HK-2 (cell line): ENCODE measurements around the gene MYLK.
A peak's percentile ranks its signal among the peaks of the same experiment; 100 is the strongest.

ENCODE experiments used
- DNase-seq: peaks from one replicate; pipeline ENCODE4 v3.0.0-alpha.2; 2018; ENCODE audit not compliant: unreplicated experiment

MYLK gene

DNA sequence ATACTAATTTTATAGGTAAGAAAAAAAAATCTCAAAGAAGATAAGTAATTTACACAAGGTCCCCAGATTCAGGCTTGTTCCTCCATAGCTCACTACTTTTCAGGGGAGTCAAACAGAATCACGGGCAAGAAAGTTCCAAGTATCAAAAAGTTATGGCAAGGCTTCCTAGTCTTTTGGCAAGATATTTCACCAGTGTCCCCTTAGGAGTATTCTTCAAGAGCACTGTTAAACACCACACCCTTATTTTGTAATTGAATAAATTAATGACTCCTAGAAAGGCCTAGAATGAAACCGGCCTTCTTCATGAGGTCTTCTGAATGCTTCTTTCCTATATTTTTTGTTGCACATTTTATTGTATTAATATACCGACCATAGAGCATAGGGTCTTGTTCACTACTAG is 109.7 kb downstream of the MYLK start:
- no peak for DNase-seq

DNA sequence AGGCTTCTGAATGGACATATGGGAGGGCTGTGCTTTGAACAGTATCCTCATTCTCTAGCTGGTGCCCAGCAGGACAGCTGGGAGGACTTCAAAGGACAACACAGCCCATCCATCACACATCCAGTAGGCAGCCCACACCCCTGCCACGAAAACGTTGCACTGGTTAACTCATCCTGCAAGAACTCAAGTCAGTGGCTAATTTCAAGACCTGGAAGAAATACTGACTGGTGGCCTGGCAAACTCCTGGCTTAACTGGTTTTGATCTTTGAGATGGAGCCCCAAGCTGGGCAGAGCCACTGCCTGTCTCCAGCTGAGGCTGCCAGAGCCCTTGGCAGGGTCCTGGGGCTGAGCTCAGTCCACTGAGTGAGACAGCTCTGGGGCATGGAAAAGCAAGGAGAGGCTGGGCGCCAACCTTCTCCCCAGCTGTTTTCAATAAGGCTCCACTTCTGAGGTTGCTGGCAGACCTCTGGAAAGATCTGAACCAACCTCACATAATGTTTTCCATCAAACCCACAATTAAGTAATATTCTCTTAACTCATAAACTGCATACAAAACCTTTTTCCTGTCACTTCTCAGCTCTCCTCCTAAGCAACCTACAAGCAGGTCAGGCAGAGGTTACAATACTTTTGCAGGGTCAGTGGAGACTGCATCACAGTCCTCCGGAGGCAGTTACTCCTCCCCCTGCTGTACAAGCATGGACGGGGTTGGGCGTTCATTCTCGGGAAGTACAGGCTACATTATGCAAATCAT is 110.3 kb downstream of the MYLK start:
- no peak for DNase-seq

DNA sequence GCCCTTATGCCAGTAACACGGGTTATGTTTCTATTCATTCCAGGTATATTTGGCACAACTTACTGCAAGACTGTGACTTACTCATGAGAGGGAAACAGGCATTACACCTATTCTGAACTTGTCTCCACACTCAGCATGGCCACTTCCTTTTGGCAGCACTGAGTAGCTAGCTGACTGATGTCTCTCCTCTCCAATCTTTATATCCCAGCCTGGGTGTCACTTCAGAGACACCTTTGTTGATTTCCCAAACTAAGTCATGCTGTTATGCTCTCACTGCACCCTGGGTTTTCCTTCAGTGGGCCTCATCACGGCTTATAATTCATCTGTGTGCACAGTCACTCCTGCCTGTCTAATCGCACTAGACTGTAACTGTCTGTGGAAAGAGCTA is 114.8 kb downstream of the MYLK start:
- DNase-seq = no peak

DNA sequence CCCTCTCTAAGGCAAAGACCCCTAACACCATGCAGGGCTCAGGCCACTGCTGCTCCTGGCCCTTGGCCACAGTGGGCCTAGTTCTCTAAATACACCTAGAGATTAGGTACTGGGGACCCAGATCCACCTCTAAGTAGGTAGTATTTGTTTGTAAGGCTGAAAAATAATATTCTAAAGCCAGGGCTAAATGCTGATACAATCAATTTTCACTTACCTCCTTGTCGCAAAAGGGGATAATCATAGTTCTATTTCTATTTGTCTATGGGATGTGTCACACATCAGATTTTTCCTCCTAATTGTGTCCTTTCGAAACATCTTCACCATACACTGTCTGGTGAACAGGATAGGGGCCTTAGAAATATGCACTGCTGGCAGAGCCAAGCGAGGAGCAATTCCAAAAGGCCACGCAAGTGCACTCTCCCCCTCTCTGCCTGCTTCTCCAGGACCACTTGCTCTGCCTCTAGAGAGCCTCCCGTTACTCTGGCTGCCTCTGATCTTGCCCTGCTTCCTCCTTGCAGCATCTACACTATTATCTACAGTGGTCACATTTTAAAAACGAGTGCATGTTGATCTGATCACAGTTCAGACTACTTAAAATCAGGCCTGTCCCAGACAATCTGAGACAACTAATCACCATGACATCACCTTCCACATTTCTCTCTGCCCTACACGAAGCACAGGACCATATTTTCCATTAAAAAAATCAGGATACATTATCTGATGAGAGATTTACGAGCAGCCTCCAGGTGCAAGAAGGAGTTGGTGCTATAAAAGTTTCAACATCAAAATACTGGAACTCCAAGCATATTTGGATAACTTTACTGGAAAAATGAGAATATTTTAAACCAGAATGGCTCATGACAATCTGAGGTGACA is 115.4 kb downstream of the MYLK start:
- no peak for DNase-seq

DNA sequence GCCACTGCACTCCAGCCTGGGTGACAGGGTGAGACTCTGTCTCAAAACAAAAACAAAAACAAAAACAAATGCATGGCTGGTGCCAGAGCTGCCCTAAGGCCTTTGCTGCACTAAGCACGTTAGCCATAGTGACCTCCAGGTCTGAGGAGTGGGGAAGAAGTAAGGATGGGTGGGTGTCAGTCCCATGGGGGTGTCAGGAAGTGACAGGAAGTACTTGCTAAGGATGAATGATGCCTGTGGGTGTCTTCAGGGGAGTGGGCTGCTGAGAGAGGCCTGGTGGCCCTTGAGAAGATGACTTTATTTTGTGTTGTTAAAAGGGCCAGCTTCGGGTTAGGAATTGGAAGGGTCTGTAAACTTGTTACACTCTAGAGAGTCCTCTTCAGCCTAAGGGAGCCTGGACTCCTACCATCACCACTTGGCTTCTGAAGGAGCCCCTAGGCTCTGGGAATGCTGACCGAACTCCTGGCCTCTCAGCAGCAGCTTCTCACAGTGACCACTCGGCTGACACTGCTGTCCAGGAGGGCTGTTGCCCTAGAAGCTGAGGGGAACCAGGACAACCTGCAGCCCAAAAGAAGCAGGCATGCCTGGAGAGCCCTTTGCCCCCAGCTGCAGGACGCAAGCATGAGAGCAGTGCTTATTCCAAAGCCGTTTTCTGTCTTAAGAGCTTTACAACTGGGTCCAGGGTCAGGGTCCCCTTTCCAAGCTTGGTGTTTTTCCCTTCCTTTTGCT is 116.4 kb downstream of the MYLK start:
- DNase-seq = no peak

DNA sequence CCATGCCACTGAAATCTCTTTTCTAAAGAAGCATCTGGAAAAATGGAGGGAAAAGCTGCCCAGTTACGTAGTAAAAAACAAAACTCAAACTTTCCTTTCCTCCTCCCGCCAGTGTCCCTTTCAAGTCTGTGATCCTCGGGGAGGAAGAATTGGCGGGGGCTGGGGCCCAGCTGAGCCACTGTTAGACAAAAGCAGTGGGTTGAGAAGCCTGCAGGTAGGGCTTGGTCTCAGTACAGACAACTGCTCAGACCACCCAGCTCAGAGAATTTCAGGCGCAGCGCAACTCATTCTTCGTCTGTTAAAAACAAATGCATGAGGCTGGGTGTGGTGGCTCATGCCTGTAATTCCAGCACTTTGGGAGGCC is 117.1 kb downstream of the MYLK start:
- DNase-seq = no peak

DNA sequence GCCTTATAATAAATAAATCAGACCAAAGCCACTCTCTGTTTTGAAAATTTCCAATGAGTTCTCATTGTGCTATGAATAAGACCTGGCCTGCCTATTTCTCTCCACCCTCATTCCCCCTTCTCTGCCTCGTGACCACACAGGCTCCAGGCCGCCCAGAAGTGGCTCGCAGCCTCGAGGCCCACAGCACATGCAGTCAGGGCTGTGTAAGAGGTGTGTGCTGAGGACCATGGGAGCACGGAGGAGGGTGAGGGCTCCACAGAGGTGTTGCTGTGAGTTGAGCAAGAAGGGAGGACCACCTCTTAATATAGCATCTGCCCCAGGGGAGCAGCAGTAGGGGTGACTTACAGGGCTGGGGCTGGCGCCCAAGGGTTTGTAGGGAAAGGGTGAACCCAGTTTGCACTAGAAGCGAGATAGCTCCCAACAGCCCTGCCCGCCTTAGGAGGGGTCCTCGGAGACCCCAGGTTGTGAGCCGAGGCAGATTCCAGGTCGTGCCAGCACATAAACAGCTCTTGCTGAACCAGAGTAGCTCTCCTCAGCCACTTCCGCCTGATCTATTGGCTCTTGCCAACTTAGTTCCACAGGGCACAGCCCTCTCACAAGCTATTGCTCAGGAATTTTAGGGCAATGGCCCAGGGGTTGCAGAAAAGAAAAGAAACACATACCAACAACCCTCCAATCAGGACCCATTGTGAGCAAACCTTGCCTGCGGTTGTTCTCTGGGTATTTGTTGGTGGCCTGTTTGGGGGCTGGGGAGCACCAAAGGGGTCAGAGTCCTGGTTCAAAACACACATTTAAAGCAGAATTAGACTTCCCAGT is 117.7 kb downstream of the MYLK start:
- DNase-seq = no peak

DNA sequence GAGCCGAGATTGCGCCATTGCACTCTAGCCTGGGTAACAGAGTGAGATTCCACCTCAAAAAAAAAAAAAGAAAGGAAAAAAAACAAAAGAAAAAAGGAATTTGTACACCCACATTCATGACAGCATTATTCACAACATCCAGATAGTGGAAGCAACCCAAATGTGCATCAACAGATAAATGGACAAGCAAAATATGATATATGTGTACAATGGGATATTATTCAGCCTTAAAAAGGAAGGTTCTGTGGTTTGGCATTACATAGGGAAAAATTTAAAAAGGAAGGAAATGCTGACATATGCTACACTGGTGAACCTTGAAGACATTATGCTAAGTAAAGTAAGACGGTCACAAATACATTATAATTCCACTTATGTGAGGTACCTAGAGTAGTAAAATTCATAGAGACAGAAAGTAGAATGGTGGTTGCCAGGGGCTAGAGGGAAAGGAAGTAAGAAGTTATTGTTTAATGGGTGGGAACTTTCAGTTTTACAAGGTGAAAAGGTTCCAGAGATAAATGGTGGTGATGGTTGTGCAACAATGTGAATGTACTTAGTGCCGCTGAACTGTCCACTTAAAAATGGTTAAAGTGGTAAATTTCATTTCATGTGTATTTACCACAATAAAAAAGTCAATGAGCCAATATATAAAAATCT is 118.5 kb downstream of the MYLK start:
- no peak for DNase-seq

DNA sequence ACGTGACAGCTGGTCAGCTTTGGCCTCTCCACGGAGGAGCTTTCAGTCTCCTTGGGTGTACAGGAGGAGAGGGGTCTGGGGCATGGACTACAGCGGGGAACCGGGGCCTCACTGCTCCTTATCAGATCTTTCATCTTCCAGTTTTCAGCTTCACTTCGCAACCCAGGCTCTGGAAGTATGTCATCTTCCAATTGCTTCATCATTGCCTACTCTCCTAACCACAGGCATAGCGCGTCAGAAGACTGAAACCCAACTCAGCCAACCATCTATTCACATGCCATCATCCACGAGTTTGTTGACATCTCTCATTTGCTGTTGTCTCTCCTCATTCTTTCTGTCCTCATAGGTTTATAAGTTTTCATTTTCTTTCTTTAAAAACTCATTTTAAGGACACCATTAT is 119.5 kb downstream of the MYLK start:
- DNase-seq = no peak

DNA sequence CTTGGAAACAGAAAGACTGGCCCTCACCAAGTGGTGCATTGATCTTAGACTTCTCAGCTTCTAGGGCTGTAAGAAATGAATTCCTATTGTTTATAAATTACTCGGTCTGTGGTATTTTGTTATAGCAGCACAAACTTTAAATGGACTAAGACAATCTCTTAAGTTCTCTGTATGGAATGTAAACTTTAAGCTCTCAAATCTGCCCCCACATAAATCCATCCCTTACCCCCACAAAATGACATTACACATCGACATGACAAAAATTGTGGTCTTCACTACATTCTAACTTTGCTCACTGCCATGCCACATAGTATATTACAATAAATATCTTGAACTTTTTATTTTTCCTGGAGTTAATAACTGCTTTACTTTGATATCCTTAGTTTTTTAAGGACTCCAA is 121.3 kb downstream of the MYLK start:
- DNase-seq = no peak

DNA sequence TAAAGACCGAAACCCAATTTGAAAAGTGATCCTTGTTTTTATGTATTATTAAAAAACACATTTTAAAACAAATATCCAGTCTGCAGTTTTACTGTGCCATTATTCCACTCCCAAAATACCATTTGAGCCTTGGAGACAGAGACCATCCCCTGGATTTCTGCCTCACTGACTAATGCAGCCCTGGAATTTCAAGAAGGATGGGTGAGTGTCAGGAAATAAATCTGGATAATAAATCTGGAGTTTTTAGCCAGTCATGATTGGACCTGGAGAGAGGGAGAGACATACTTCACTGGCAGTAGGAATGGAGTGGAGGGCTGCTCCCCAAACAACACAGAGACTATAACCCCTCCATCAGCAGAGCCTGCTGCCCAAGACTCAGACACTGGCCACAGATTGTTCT is 123.3 kb downstream of the MYLK start:
- DNase-seq = no peak

DNA sequence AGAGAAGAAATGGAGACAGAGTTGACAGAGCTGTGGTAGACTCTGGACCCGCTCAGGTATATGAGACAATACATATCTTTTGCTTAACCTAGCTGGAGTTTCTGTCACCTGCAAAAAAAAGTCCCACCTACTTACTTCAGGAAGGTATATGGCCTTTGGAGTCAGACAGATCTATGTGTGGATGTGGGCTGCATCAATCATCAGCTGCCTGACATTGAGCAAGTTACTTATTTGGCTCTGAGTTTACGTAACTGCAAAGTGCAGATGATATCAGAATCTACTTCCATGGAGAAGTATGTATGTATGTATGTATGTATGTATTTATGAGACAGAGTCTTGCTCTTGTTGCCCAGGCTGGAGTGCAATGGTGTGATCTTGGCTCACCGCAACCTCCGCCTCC is 124.3 kb downstream of the MYLK start:
- DNase-seq = no peak

DNA sequence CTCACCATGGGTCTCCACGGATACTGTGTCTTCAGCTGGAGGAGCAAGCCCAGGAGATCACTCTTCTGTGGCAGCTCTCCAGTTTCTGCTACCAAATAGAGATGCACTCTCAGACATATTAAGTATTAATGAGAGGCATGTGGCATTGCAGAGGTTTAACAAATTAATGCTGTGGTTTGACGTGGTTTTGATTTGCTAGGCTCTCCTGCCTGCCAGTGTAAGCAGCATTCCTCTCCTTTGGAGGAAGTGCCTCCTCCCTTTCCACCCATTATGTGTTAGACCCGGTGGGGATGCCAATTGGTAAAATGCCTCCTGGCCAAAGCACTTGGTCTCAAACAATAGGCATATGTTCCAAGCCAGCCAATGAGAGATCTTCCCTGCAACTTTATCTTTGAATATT is 124.8 kb downstream of the MYLK start:
- no peak for DNase-seq

DNA sequence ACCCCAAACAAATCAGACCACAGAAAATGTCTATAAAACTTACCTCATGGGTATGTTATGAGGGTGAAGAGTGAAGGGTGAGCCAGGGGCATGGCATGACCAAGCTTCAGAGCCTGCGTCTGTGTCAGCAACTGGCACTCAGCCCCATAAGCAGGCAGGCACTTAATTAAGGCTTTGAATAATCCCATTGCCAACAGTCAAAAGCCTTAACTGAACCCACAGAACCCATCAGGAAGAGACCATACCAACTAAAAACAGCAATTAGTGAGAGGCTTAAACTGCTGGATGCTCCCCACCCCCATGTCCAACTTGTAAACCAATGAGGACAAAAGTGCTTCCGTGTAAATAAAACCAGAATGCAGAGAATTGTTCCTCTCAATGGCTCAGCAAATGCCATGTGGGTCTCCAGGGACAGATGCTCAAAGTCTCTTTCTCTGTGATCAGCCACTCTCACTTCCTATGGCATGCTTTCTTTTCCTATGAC is 126.0 kb downstream of the MYLK start:
- DNase-seq = peak; percentile 59

DNA sequence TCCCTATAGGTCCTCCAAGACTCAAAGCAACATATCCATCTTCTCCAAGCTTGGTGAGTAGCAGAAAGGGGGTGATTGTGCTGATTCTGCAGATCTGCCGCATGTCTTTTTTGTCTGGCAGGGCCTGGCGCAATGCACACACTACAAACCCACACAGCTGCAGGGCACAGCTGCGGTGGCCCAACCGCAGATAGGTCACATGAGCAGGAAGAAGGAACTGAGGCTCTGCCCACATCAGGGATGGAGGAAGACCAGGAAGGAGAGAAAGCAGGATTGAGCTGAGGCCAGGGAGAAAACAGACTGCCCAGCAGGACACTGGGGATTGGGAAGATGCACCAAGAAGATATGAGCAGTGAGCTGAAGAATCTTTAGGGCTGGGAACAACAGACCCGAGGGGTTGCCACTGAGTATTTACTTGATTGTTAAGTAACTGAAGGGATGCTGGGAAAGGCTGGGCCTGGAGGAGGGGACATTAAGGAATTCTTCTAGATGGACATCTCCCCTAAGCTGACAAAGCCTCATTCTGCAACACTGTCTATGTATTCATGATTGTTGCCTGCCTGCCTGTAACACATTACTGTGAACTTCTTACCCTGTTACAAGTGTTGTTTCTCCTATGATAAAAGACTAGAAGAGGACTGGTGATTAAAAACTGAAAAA is 126.7 kb downstream of the MYLK start:
- peak; percentile 48 for DNase-seq

DNA sequence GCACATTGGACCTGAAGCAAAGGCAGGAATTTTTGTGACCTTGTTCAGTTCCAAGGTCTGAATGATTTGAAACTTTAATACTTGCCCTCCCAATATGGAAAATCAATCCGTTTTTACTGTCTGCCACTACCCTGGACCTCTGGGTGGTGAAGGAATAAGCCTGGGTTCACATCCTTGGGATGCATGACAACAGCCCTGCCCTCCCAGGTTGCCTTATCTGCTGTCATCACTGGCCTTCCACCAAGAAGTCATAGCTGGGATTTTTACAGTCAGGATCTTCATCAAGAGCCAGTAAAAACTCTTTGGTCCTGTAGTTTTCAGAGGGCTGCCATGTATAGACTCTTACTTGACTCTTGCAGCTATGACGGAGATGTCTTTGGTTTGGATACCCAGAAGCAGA is 128.6 kb downstream of the MYLK start:
- DNase-seq = no peak

DNA sequence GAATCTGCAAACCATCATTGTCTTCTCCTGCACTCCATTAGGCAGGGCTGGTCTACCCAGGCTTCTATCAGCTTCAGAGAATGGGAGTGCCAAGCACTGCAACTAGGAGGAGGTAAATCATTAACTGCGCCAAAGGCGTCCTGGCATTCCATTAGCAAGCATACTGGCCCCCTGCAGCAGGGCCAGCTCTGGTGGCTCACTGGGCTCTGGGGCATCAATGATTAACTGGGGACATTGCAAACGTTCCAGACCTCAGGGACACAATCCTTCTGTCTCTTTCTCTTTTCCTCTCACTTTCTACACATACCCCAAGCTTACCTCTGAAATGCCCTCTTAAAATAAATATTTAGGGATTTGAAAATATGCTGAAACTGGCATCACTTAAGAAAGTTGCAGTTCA is 129.0 kb downstream of the MYLK start:
- peak; percentile 91 for DNase-seq

DNA sequence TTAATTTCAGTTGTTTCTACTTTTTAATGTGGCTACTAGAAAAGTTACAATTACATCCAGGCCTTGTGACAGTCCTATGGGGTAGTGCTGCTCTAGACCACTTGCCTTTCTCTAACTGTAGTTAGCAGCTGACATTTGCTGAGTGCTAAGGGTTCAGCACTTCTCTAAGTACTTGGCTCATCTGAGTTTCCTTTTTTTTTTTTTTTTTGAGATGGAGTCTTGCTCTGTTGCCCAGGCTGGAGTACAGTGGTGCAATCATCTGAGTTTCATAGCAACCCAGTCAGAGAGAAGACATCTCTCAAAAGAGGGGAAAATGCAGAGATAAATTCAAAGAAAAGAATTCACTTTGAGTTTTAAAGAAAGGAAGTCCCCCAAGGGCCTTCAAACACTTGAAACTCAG is 130.8 kb downstream of the MYLK start:
- no peak for DNase-seq

DNA sequence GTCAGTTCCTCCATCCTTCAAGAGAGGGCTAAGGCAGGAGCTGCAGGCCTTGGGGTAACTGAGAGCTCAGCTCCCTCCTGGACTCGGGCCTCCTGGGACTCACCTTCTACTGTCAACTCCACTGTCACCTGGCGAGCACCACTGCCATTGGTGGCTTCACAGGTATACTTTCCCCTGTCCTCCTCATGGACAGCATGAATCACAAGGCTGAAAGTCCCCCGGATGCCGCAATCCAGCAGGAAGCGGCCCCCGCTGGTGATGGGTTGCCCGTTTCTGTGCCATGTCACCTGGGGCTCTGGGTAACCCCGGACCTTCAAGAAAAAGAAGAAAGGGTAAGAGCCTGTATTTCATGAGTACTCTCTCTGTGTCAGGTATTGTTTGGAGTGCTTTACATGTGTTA is 131.9 kb downstream of the MYLK start:
- no peak for DNase-seq

DNA sequence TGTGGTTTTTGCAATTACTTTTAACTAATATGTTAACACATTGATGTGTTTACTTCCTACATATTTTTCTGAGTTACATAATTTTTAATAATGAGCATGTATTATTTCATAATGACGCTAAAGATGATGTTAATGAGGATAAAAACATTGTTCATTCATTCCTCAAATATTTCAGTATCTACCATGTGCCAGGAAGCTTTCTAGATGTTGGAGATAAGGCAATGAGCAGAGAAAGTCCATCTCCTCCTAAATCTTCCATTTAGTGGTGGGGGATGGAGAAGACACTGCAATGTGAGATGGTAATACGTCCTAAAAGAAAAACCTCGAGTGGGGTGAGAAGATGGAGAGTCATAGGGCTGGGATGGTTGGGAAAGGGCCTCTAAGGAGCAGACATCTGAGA is 132.7 kb downstream of the MYLK start:
- DNase-seq = no peak
